ENCODE results near the gene DAB2IP. TPM values are rescaled to one million over a fixed set of nuclear protein-coding genes. Genes with fewer than 3 reads are reported as not detected.
"Not testable (repeated sequence)": the region's sequence is repeated elsewhere in the genome, so short reads cannot be mapped to it uniquely, and the experiment has no call there.

Gene DAB2IP
- total RNA-seq, 2 donors from 2014 or later: 0.07 to 0.53 TPM

GRCh38 chr9:121735793-121736770, 84.6 kb downstream of the DAB2IP start:
- no peaks in the 10 kb centered on the region for H3K9me3 Mint-ChIP-seq
- DNase-seq (ENCODE audit: low spot score) (no peak), ATAC-seq (no peak)
- no peak overlapping the region for H3K27ac Mint-ChIP-seq
- no peaks in the 10 kb centered on the region for H3K36me3 Mint-ChIP-seq
- peak overlapping the region; percentile 63 for H3K4me3 Mint-ChIP-seq
- H3K4me1 Mint-ChIP-seq (ENCODE audit: low read depth in 2 of 2): peaks cover 30 to 37% of the 10 kb centered on the region in 2 donors
- peaks cover 12 to 23% of the 10 kb centered on the region in 2 donors for H3K27me3 Mint-ChIP-seq

- no peak for DNase-seq (ENCODE audit: low spot score)
- peak overlapping the region; percentile 63 for H3K4me3 Mint-ChIP-seq
- peaks cover 26 to 33% of the 10 kb centered on the region in 2 donors for H3K4me1 Mint-ChIP-seq (ENCODE audit: low read depth in 2 of 2)
- no peaks in the 10 kb centered on the region for H3K9me3 Mint-ChIP-seq
- H3K27ac Mint-ChIP-seq: no peak overlapping the region
- no peaks in the 10 kb centered on the region for H3K36me3 Mint-ChIP-seq
- no peak for ATAC-seq
- peaks cover 12 to 23% of the 10 kb centered on the region in 2 donors for H3K27me3 Mint-ChIP-seq
These were observed 85.6 kb downstream of the DAB2IP start for GRCh38 chr9:121736934-121737462.

GRCh38 chr9:121737481-121737931, 86.1 kb downstream of the DAB2IP start:
- H3K36me3 Mint-ChIP-seq: no peaks in the 10 kb centered on the region
- peaks cover 23 to 28% of the 10 kb centered on the region in 2 donors for H3K4me1 Mint-ChIP-seq (ENCODE audit: low read depth in 2 of 2)
- H3K4me3 Mint-ChIP-seq: no peak overlapping the region
- H3K27me3 Mint-ChIP-seq: peaks cover 12 to 23% of the 10 kb centered on the region in 2 donors
- DNase-seq (ENCODE audit: low spot score) (no peak), ATAC-seq (no peak)
- H3K9me3 Mint-ChIP-seq: no peaks in the 10 kb centered on the region
- H3K27ac Mint-ChIP-seq: no peak overlapping the region

GRCh38 chr9:121738411-121738810, 87.0 kb downstream of the DAB2IP start:
- Mint-ChIP-seq H3K4me3 (no peak overlapping the region), H3K27me3 (peaks cover 12 to 23% of the 10 kb centered on the region in 2 donors), H3K4me1 (ENCODE audit: low read depth in 2 of 2) (peaks cover 17 to 19% of the 10 kb centered on the region in 2 donors), H3K9me3 (no peaks in the 10 kb centered on the region), H3K36me3 (no peaks in the 10 kb centered on the region), H3K27ac (no peak overlapping the region)
- DNase-seq (ENCODE audit: low spot score): no peak
- ATAC-seq: no peak

- DNase-seq (ENCODE audit: low spot score) (no peak), ATAC-seq (no peak)
- no peaks in the 10 kb centered on the region for H3K9me3 Mint-ChIP-seq
- peaks cover 12 to 23% of the 10 kb centered on the region in 2 donors for H3K27me3 Mint-ChIP-seq
- peak overlapping the region in 1 of 2 donors; percentile 63 for H3K27ac Mint-ChIP-seq
- peaks cover 14 to 16% of the 10 kb centered on the region in 2 donors for H3K4me1 Mint-ChIP-seq (ENCODE audit: low read depth in 2 of 2)
- H3K4me3 Mint-ChIP-seq: no peak overlapping the region
- H3K36me3 Mint-ChIP-seq: no peaks in the 10 kb centered on the region
These were observed 87.5 kb downstream of the DAB2IP start for GRCh38 chr9:121738968-121739367.

- H3K36me3 Mint-ChIP-seq: no peaks in the 10 kb centered on the region
- no peak overlapping the region for H3K27ac Mint-ChIP-seq
- ATAC-seq (no peak), DNase-seq (ENCODE audit: low spot score) (no peak)
- H3K9me3 Mint-ChIP-seq: no peaks in the 10 kb centered on the region
- H3K4me1 Mint-ChIP-seq (ENCODE audit: low read depth in 2 of 2): peaks cover 11 to 15% of the 10 kb centered on the region in 2 donors
- peaks cover 10 to 22% of the 10 kb centered on the region in 2 donors for H3K27me3 Mint-ChIP-seq
- no peak overlapping the region for H3K4me3 Mint-ChIP-seq
These were observed 88.5 kb downstream of the DAB2IP start for GRCh38 chr9:121739971-121740370.

GRCh38 chr9:121741228-121741918, 89.9 kb downstream of the DAB2IP start:
- Mint-ChIP-seq H3K9me3 (no peaks in the 10 kb centered on the region), H3K27ac (no peak overlapping the region), H3K4me3 (peak overlapping the region; percentile 58), H3K4me1 (ENCODE audit: low read depth in 2 of 2) (peaks cover 5 to 6% of the 10 kb centered on the region in 2 donors), H3K36me3 (no peaks in the 10 kb centered on the region), H3K27me3 (peaks cover 0 to 17% of the 10 kb centered on the region in 2 donors)
- DNase-seq (ENCODE audit: low spot score) (no peak), ATAC-seq (peak; percentile 26 to 68)

GRCh38 chr9:121741919-121742283, 90.5 kb downstream of the DAB2IP start:
- peak overlapping the region; percentile 58 for H3K4me3 Mint-ChIP-seq
- not testable (repeated sequence) for H3K27ac Mint-ChIP-seq; H3K9me3 Mint-ChIP-seq; H3K4me1 Mint-ChIP-seq (ENCODE audit: low read depth in 2 of 2); H3K36me3 Mint-ChIP-seq; DNase-seq (ENCODE audit: low spot score)
- peaks cover 0 to 18% of the 10 kb centered on the region in 2 donors for H3K27me3 Mint-ChIP-seq
- ATAC-seq: peak; percentile 40 to 78

GRCh38 chr9:121742923-121743322, 91.5 kb downstream of the DAB2IP start:
- no peak for ATAC-seq
- Mint-ChIP-seq H3K9me3 (no peaks in the 10 kb centered on the region), H3K27me3 (peaks cover 0 to 18% of the 10 kb centered on the region in 2 donors), H3K27ac (no peak overlapping the region), H3K4me1 (ENCODE audit: low read depth in 2 of 2) (peaks cover 11 to 15% of the 10 kb centered on the region in 2 donors), H3K4me3 (peak overlapping the region; percentile 29), H3K36me3 (no peaks in the 10 kb centered on the region)
- DNase-seq (ENCODE audit: low spot score): no peak

GRCh38 chr9:121743441-121744001, 92.1 kb downstream of the DAB2IP start:
- no peak overlapping the region for H3K4me3 Mint-ChIP-seq
- no peaks in the 10 kb centered on the region for H3K36me3 Mint-ChIP-seq
- H3K27me3 Mint-ChIP-seq: peaks cover 0 to 18% of the 10 kb centered on the region in 2 donors
- peaks cover 16 to 18% of the 10 kb centered on the region in 2 donors for H3K4me1 Mint-ChIP-seq (ENCODE audit: low read depth in 2 of 2)
- DNase-seq (ENCODE audit: low spot score): no peak
- no peak for ATAC-seq
- H3K27ac Mint-ChIP-seq: no peak overlapping the region
- no peaks in the 10 kb centered on the region for H3K9me3 Mint-ChIP-seq

GRCh38 chr9:121744002-121744686, 92.7 kb downstream of the DAB2IP start:
- Mint-ChIP-seq H3K4me1 (ENCODE audit: low read depth in 2 of 2) (peaks cover 17 to 18% of the 10 kb centered on the region in 2 donors), H3K4me3 (no peak overlapping the region), H3K36me3 (no peaks in the 10 kb centered on the region), H3K9me3 (no peaks in the 10 kb centered on the region), H3K27me3 (peaks cover 0 to 14% of the 10 kb centered on the region in 2 donors), H3K27ac (no peak overlapping the region)
- ATAC-seq (no peak), DNase-seq (ENCODE audit: low spot score) (no peak)

- no peak overlapping the region for H3K4me3 Mint-ChIP-seq
- no peak overlapping the region for H3K27ac Mint-ChIP-seq
- H3K9me3 Mint-ChIP-seq: no peaks in the 10 kb centered on the region
- peaks cover 0 to 7% of the 10 kb centered on the region in 2 donors for H3K27me3 Mint-ChIP-seq
- H3K4me1 Mint-ChIP-seq (ENCODE audit: low read depth in 2 of 2): peaks cover 17 to 18% of the 10 kb centered on the region in 2 donors
- DNase-seq (ENCODE audit: low spot score) (no peak), ATAC-seq (no peak)
- no peaks in the 10 kb centered on the region for H3K36me3 Mint-ChIP-seq
These were observed 93.4 kb downstream of the DAB2IP start for GRCh38 chr9:121744687-121745395.
